Peyer's patch (tissue), 4 donors: ENCODE results near the gene AKAP7. TPM values are rescaled to one million over a fixed set of nuclear protein-coding genes. Genes with fewer than 3 reads are reported as not detected.
A peak's percentile ranks its signal among the peaks of the same experiment; 100 is the strongest.

Experiments used
- DNase-seq, 3 donors: peaks; one replicate each; pipeline ENCODE4 v3.0.0-alpha.2; 2017 to 2019
- H3K27ac ChIP-seq, 4 donors: fragments of 200-600 bp; sonication (generic); one replicate each; pipeline ENCODE4 v1.5.1; 2016 to 2019
- H3K27me3 ChIP-seq, 2 donors: fragments of 200-600 bp; sonication (generic); one replicate each; pipeline ENCODE4 v1.5.1; 2019
- H3K36me3 ChIP-seq, 3 donors: fragments of 200-600 bp; sonication (generic); one replicate each; pipeline ENCODE4 v1.5.1; 2016 to 2019
- H3K4me1 ChIP-seq, 4 donors: fragments of 200-600 bp; sonication (generic); one replicate each; pipeline ENCODE4 v1.5.1; 2016 to 2019
- H3K4me3 ChIP-seq, 4 donors: fragments of 200-600 bp; sonication (generic); 1 replicate in 3 of 4; 2 replicates in 1 of 4; pipeline ENCODE4 v1.5.1; 2016 to 2019; ENCODE audit warnings: mild to moderate bottlenecking in 1 of 4
- H3K9me3 ChIP-seq, 4 donors: fragments of 200-600 bp; sonication (generic); one replicate each; pipeline ENCODE4 v1.5.1; 2016 to 2019; ENCODE audit warnings: mild to moderate bottlenecking in 1 of 4
- CTCF ChIP-seq, 6 experiments: fragments of 450-650 bp in 4 of 6; fragments of 200-600 bp in 2 of 6; sonication (generic) in 1 of 6; IDR thresholded peaks; one replicate each; pipeline ENCODE4 v1.5.1; 2017 to 2019; ENCODE audit warnings: antibody characterized with exemption in 6 of 6, mild to moderate bottlenecking in 3 of 6, moderate library complexity in 1 of 6
- POLR2A ChIP-seq, 2 donors: fragments of 450-650 bp; IDR thresholded peaks; one replicate each; pipeline ENCODE4 v1.5.1; 2017; ENCODE audit warnings: antibody characterized with exemption in 2 of 2, mild to moderate bottlenecking in 2 of 2, moderate library complexity in 2 of 2
- total RNA-seq, 4 donors: library from RNA; depleted of rRNA; stranded (reverse); fragments of >200 nt; gene quantifications; one replicate each; pipeline ENCODE4 v1.1.0, GENCODE V29; 2016

The AKAP7 gene
- total RNA-seq, 4 donors from 2014 or later, result 8.3 to 24.7 (median 13.3) TPM

GRCh38 chr6:131250122-131250521 lies 114.9 kb downstream of the AKAP7 start:
- Histone ChIP-seq H3K27ac (peak overlapping the region in 1 of 4 donors; percentile 3), H3K9me3 (no peaks in the 10 kb centered on the region), H3K4me1 (no peaks in the 10 kb centered on the region), H3K27me3 (no peaks in the 10 kb centered on the region), H3K36me3 (no peaks in the 10 kb centered on the region), H3K4me3 (peak overlapping the region in 2 of 4 donors; percentile 48 to 54)
- peak; percentile 35 to 76 (median 68) for DNase-seq
- TF ChIP-seq POLR2A (IDR thresholded peaks at IDR 0.05), result no peak
- TF ChIP-seq CTCF (IDR thresholded peaks at IDR 0.05), result no peak

GRCh38 chr6:131250936-131251335 lies 115.7 kb downstream of the AKAP7 start:
- H3K9me3 ChIP-seq, result no peaks in the 10 kb centered on the region
- no peaks in the 10 kb centered on the region for H3K36me3 ChIP-seq
- no peak overlapping the region for H3K27ac ChIP-seq
- peak overlapping the region in 2 of 4 donors; percentile 48 to 54 for H3K4me3 ChIP-seq
- DNase-seq, result no peak
- TF ChIP-seq CTCF (IDR thresholded peaks at IDR 0.05) (no peak), POLR2A (IDR thresholded peaks at IDR 0.05) (no peak)
- H3K27me3 ChIP-seq, result no peaks in the 10 kb centered on the region
- no peaks in the 10 kb centered on the region for H3K4me1 ChIP-seq

- Histone ChIP-seq H3K4me1 (no peaks in the 10 kb centered on the region), H3K4me3 (peak overlapping the region in 1 of 4 donors; percentile 48), H3K9me3 (no peaks in the 10 kb centered on the region), H3K36me3 (no peaks in the 10 kb centered on the region), H3K27me3 (no peaks in the 10 kb centered on the region), H3K27ac (no peak overlapping the region)
- DNase-seq, result no peak
- no peak for TF ChIP-seq POLR2A (IDR thresholded peaks at IDR 0.05)
- TF ChIP-seq CTCF (IDR thresholded peaks at IDR 0.05), result no peak
These were observed 116.4 kb downstream of the AKAP7 start for GRCh38 chr6:131251590-131252199.

- no peak for DNase-seq
- H3K4me1 ChIP-seq, result no peaks in the 10 kb centered on the region
- no peaks in the 10 kb centered on the region for H3K36me3 ChIP-seq
- H3K9me3 ChIP-seq, result no peaks in the 10 kb centered on the region
- no peaks in the 10 kb centered on the region for H3K27me3 ChIP-seq
- H3K27ac ChIP-seq, result no peak overlapping the region
- no peak overlapping the region for H3K4me3 ChIP-seq
- TF ChIP-seq POLR2A (IDR thresholded peaks at IDR 0.05) (no peak), CTCF (IDR thresholded peaks at IDR 0.05) (no peak)
These were observed 120.2 kb downstream of the AKAP7 start for GRCh38 chr6:131255434-131255833.

- no peak overlapping the region for H3K4me3 ChIP-seq
- H3K27me3 ChIP-seq, result no peaks in the 10 kb centered on the region
- TF ChIP-seq POLR2A (IDR thresholded peaks at IDR 0.05) (no peak), CTCF (IDR thresholded peaks at IDR 0.05) (no peak)
- no peaks in the 10 kb centered on the region for H3K4me1 ChIP-seq
- no peaks in the 10 kb centered on the region for H3K9me3 ChIP-seq
- DNase-seq, result no peak
- no peaks in the 10 kb centered on the region for H3K36me3 ChIP-seq
- H3K27ac ChIP-seq, result no peak overlapping the region
These were observed 120.6 kb downstream of the AKAP7 start for GRCh38 chr6:131255911-131256310.

- no peak for DNase-seq
- no peaks in the 10 kb centered on the region for H3K27me3 ChIP-seq
- no peaks in the 10 kb centered on the region for H3K36me3 ChIP-seq
- H3K9me3 ChIP-seq, result no peaks in the 10 kb centered on the region
- H3K27ac ChIP-seq, result no peak overlapping the region
- no peaks in the 10 kb centered on the region for H3K4me1 ChIP-seq
- no peak overlapping the region for H3K4me3 ChIP-seq
- TF ChIP-seq POLR2A (IDR thresholded peaks at IDR 0.05), result no peak
- TF ChIP-seq CTCF (IDR thresholded peaks at IDR 0.05), result no peak
These were observed 121.8 kb downstream of the AKAP7 start for GRCh38 chr6:131257104-131257503.
